ENCODE data around the gene ERH.

- no peak for TF ChIP-seq CTCF (IDR thresholded peaks at IDR 0.05)
- TF ChIP-seq EZH2 (IDR thresholded peaks at IDR 0.05; ENCODE audit: borderline replicate concordance, insufficient read depth, low read depth, low read length, poor library complexity, severe bottlenecking): no peak
These were observed 51.4 kb downstream of the ERH start for GRCh38 chr14:69346710-69347109.
